HG02763 (cell line): ENCODE data around the gene TOM1.

Source experiments
- ATAC-seq: cut with Tn5 transposase; IDR thresholded peaks from one replicate; pipeline ENCODE4 v1.9.1; 2021; ENCODE audit warnings: mild to moderate bottlenecking, moderate library complexity; ENCODE audit not compliant: unreplicated experiment

The TOM1 gene

DNA sequence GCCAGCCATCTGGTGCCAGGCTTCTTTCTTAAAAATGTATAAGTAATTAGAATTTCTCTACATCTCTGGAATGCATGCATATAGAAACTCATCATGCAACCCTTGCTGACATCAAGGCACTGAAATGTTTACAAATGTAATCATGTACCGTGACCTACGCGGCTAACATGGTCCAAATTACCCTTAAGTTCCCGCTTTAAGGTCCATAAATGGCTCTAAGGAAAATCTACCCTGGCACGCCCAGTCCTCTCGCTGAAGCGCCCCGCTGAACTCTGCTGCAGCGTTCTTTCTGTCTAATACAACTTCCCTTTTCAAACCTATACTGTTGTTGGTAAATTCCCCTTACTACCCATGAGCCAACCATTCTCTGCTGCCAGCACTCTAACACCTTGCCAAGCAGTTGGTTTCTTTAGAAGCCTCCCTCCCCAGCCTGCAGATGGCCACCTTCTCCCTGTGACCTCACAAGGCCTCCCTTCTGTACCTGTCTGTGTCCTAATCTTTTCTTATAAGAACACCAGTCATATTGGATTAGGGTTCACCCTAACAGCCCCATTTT, 67.7 kb downstream of the TOM1 start:
- no peak for ATAC-seq

DNA sequence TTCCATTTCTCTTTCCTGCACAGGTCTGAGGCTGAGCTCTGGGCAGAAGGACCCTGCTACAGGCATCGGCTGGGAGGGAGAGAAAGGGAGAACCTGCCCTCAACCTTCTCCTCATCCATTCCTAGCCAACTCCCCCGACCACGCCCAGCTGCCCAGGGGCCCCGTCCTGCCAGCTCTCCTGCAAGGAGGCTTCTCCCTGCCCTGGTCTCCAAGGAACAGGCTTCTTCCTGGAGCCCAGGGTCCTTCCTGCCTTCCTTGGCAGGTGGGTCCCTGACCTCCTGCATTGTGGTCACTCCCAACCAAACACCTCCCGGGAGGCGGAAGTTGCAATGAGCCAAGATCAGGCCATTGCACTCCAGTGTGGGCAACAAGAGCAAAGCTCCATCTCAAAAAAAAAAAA, 68.7 kb downstream of the TOM1 start:
- ATAC-seq, result no peak

DNA sequence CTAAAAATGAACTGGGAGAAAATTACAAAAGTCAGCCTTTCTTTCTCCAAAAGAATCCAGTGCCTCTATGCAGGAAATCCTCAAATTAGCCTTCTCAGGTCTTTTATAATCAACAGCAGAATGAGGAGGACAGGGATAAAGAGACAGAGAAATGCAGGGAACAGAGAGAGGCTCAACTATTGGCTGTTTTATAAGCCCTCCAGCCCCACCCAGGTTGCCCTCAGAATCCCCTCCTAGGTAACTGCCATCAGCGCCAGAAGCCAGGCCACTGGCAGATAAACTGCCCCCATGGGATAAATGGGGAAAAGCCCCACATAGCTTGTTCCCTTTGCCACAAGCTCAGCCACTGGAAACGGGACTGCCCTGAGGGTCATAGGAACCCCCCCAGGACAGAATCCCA, 70.3 kb downstream of the TOM1 start:
- ATAC-seq, result no peak

DNA sequence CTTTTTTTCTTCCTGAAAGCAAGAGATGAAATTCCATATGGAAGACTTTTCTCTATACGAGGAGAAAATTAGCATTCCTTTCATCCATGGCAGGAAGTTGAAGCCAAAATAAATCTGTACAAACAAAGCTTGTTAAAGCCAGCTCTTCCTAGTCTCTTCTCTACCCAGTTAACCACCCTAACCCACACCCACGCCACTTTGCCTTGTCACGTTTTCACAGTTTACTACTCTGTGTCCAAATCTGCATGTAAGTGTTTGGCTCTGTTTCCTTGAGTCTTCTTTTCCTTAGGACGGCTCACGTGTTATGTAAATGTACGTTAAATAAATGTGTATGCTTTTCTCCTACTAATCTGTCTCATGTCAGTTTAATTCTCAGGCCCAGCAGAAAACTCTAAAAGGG, 74.1 kb downstream of the TOM1 start:
- ATAC-seq, result no peak

DNA sequence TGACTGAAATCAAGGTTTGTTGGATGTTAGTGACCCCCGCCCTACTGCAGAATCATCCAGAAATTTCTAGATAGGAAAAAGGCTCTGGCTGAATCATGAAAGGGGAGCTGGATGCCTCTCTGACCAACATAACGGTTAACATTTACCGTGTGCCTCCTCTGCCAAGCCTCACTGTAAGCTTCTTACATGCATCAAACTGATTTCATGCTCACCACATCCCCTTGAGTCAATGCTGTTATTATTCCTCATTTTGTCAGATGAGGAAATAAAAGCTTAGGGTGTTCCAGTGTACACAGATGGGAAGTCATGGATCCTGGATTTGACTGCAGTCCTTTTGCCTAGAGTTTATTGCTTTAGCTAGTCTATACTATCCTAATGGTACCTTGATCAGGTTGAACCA, 75.3 kb downstream of the TOM1 start:
- no peak for ATAC-seq

DNA sequence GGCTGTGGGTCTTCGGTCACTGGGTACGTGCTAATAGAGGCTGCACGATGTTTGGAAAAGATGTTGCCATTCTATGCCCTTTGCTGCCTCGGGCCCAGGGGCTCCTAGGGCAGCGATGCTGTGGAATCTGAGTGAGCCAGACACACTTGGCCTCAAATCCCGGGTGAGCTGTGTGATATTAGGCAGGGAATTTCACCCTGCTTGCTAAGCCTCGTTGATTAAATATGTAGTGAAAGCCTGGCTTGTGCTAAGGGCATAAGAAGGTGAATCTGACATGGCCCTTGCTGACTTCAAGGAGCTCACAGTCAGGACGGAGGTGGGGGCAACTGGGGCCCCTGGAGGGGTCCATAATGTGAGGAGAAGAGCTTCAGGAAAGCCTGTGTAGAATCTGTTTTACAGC, 75.8 kb downstream of the TOM1 start:
- ATAC-seq, result no peak

DNA sequence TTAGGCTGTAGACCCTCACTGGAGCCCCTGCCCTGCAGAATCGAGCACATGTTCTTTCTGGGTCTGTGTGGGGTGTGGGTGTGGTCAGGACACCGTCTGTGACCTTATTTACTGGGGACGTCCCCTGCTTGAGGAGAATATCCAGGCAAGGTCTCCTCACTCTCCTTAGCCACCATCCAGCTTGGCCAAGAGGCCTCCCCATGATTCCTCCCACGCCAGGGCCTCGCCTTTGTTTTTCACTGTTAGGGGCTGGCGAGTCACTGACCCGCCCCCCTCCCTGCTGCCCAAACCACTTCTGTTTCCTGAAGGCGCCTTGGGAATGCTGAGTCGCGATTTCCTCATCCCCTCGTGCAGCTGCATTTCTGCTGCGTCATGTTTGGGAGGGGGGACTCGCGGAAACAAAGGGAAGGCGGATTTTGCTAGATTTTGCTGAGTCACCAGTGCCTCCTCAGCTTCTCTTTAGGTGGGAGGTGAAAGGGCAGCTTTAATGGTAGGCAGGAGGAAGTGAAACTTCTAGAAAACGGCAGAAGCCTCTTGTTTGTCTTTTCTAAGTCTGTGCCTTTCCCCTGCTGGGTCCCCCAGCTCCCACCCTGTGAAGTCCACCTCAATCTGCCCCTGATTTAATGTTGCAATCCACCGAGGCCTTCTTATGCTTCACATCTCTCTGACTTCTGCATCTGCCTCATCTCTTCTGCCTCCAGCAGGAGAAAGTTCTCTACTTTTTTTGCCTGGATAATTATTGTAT, 77.2 kb downstream of the TOM1 start:
- ATAC-seq, result peak; percentile 58

DNA sequence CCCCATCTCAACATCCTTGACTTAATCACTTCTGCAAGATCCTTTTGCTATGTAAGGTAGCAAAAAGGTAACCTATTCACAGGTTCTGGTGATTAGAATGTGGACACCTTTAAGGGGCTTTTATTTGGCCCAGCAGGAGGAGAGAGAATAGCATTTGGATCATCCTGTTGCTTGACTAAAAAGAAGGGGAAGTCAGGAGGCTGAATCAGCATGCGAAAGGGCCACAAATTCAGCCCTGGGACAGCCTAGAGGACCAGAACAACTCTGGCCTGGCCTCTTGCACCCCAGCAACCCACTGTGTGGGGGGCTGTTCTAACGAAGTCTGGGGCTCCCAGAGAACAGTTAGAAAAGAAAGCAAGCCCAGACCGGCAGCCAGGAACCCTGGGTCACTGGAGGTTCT, 78.0 kb downstream of the TOM1 start:
- no peak for ATAC-seq

DNA sequence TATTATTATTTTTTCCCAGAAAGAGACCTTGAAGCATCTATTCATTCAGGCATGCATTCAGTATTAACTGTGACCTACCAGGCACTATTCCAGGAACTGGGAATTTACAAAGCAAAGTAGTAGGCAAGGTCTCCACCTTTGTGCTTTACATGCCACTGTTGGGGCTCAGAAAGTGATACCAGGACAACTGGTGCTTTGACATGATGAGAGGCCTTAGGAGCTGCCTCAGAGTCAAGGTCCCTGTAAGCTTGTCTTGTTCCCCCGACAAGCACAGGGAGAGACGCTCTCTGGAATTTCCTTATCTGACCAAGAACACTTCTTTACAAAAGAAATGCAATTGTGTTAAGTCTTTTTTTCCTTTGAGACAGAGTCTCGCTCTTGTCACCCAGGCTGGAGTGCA, 78.9 kb downstream of the TOM1 start:
- no peak for ATAC-seq

DNA sequence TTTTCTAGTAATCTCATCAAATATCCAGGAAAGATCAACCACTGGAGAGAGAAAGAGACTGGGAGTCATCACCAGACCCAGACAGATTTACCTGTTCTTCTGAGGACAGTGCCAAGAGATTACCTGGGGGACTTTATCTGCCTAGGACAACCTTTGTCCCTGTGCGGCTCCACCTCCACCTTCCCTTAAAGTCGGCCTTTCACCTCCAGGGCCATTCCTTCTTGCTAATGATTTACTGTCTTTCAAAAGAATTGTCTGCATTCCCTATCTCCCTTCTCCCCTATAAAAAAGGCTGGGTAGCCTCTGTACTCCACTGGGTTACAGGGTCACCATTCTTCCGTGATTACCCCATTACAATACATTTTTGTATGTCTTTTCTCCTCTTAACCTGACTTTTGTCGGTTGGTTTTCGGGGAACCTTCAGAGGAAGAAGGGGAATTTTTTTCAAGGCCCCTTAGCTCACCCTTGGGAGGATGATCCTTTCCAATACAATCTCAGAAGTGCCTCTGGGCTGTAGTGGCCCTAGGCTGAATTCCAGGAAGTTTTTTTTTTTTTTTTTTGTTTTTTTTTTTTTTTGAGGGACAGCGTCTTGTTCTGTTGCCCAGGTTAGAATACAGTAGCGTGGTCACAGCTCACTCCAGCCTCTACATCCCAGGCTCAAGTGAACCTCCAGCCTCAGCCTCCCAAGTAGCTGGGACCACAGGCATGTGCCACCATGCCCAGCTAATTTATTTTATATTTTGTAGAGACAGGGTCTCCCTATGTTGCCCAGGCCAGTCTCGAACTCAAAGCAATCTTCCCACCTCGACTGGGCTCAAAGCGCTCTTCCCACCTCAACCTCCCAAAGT, 79.7 kb downstream of the TOM1 start:
- no peak for ATAC-seq

DNA sequence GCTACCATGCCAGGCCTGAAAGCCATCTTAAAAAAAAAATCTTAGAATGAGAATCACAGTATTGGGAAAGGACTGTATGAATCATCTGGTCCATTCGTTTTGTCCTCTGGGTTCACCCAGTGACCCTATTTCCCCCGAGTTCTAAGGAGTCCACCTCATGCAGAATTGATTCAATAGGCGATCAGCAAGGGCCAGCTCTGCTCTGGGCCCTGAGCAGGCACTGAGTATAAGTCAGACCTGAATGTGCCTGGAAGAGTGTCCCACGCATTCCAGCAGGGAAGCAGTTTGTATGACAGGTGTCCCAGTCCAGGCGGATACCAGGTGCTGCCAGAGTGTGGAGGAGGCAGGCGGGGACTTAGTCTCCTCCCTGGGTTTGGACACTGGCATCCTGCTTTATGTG, 80.3 kb downstream of the TOM1 start:
- no peak for ATAC-seq

DNA sequence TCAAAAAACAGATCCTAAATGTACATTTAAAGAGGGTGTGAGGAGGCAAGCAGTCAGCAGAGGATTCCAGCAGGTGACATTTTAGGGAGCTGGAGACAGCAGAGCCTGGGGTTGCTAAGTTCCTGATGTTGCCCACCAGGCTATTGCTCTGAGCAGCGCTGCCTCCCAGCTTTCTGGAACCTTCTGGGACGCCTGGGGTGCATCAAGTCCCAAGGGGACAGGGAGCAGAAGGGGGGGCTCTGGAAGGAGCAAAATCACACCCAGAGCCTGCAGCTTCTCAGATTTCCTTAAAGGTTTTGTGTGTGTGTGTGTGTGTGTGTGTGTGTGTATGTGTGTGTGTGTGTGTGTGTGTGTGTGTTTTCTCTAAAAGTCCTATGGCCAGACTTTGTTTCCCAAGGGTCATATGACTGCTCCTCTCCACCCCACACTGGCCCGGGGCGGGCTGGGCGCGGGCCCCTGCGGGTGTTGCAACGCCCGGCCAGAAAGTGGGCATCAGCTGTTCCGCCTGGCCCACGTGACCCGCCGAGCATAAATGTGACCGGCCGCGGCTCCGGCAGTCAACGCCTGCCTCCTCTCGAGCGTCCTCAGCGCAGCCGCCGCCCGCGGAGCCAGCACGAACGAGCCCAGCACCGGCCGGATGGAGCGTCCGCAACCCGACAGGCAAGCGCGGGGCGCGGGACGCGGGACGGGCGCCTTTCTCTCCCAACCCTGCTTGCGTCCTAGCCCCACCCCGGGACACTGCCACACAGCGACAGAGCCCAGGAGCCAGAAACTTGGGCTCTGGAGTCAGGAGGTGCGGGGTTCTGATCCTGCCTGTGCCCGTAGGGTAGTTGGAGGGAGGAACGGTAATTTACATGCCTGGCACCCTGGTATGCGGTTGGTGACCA, 81.1 kb downstream of the TOM1 start, which contains the start of gene HMOX1:
Gene HMOX1, plus strand, starts transcription at position 560 of the 887 bp plus-strand sequence. Its CDS starts 78 bp downstream, at position 638.
- no peak for ATAC-seq

DNA sequence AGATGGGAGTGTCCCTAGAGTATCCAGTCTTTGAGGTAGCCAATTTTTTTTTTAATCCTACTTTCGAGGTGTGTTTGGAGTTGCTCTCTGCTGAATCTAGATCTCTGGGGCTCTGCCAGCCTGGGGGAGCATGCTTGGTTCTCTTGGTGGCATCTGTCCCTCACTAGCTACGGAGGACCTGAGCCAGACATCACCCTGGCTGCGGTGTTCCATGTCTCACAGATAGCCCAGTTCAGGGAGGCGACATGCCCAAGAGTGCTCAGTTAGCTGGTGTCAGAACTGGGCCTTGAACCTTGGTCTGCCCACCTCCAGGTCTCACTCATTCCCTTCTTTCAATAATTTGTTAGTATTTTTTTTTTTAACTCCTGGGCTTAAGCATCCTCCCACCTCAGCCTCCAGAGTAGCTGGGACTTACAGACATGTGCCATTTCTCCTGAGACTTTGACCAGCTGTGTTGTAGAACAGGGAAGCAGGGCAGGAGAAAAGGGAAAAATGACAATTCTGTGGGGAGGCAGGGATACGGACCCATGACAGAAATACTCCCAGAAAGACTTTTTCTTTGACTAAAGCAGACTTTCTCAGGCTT, 81.8 kb downstream of the TOM1 start:
- ATAC-seq, result no peak

DNA sequence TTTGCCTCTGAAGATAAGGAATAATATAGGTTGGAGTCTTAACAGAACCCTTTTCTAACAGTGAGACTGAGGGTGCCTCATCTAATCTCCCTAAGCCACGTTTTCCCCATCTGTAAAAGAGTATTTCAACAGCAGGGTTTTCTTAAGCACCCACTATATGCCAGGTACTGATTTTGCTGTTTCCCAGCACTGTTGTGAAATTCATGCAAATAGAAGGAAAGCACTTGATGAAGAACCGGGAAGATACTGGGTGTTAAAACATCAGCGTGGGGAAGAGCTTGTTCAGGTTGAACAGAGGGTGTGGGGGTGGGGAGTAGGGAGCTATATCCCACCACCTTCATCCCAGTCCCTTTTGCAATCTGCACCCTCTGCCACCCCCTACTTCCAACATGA, 84.0 kb downstream of the TOM1 start:
- no peak for ATAC-seq

DNA sequence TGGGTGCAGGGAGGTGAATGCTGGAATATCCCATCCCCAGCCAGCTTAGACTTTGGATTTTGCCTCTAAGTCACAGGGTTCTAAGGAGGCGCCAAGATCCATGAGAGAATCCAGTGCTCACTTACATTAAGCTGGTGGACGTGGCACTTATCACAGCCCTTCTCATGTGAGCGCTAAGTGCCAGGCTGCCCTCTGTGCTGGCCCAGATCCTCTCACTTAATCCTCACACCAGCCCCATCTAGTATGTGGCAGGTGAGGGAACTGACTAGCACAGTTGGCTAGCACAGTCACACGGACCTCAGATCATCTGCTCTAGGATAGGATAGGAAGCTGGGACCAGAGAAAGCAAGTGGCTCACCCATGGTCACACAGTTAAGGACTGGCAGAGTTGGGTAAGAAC, 84.8 kb downstream of the TOM1 start:
- ATAC-seq, result no peak

DNA sequence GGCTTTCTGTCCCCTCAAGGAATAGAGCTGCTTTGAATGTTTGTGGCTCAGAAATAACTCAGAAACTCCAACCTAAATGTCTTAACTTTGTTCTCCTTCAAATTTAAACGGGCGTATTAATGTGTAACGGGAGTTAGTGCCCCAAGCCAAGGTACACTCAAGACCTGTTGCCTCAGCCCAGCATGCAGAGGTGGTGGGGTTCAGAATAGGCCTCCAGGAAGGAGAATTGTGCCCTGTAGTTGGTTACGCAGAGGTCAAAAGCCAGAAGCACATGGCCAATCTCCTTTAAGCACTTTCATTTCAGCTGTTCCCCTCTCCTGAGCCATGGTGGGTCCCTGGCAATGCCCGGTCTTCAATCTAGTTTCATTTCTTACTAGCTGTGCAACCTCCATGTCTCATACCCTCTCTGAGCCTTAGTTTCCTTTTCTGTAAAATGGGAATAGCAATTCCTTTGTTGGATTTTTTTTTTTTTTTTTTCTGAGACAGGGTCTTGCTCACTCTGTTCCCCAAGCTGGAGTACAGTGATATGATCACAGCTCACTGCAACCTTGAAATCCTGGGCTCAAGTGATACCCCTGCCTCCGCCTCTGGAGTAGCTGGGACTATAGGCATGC, 85.4 kb downstream of the TOM1 start:
- ATAC-seq, result no peak

DNA sequence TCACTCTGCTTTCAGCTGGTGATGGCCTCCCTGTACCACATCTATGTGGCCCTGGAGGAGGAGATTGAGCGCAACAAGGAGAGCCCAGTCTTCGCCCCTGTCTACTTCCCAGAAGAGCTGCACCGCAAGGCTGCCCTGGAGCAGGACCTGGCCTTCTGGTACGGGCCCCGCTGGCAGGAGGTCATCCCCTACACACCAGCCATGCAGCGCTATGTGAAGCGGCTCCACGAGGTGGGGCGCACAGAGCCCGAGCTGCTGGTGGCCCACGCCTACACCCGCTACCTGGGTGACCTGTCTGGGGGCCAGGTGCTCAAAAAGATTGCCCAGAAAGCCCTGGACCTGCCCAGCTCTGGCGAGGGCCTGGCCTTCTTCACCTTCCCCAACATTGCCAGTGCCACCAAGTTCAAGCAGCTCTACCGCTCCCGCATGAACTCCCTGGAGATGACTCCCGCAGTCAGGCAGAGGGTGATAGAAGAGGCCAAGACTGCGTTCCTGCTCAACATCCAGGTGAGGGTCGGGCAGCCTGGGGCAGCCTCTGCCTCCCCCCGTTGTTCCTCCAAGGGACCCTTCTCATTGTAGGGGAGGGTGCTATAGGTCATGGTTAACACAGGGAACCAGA, 87.1 kb downstream of the TOM1 start:
- no peak for ATAC-seq

DNA sequence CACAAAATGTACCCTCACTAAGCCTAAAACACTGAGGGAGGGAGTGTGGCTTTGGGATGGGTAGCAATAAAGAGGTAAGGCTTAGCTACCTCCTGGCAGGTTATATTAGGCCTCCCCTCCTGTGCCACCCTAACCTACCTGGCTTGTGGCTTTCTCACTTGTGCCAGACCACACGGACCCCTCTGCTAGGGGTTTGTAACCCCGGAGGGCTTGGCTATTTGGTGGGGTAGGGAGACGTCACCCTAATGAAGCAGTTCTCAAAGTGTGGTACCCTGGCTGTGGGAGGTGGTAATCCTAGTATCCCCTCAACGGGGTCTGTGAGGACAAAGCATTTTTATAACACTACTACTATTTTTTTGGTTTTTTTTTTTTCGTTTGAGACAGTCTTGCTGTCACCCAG, 91.2 kb downstream of the TOM1 start:
- no peak for ATAC-seq

DNA sequence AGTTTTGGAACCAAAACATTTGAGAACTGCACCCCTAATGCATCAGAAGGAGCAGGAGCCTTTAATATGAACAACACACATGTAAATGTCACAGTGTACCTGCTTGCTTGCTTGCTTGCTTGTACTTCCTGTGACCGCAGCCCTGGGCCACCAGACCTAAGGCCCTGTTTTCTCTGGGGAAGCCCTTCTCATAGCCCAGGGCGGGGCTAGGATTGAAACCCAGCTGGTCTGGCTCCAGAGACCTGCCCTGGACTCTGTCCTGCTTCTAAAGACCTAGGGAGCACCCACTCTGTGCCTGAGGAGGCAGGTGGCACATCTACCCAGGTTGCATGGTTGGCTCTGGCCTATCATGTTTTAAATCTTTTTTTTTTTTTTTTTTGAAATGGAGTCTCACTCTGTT, 92.7 kb downstream of the TOM1 start:
- no peak for ATAC-seq
